ENCODE data around the gene PUM2.
"Not testable (repeated sequence)": the region's sequence is repeated elsewhere in the genome, so short reads cannot be mapped to it uniquely, and the experiment has no call there.

Gene PUM2

DNA sequence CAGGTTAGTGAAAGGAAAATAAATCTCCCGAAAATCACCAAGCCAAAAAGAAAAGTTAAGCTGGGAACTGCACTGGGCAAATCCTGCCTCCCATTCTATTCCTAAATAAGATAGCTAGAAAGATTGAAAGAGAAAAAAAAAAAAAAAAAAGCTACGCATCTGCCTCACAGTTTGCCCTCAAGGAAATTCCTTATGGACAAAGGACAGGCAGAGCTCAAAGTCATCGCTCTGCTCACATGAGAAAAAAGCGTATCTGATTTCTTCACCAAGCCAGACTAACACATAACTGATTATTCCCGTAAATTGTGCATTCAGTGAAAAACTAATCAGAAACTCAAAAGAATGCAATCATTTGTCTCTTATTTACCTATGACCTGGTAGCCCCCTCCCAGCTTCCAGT is 50.0 kb downstream of the PUM2 start:
- in situ Hi-C loops (cut with MboI; ENCODE audit: low sequenced_read_pairs): no loop called here

DNA sequence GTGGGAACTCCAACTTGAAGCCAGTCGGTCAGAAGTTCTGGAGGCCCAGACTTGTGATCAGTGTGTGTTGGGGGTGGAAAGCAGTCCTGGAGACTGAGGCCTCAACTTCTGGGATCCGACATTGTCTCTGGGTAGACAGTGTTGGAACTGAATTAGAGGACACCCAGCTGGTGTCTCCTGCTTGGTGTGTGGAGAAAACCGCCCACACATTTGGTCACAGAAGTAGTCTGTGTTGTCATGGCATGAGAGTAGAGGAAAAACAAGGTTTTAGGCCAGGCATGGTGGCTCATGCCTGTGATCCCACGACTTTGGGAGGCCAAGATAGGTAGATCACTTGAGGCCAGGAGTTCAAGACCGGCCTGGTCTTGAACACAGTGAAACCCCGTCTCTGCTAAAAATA is 51.5 kb downstream of the PUM2 start:
- in situ Hi-C loops (cut with MboI; ENCODE audit: low sequenced_read_pairs): no loop called here

DNA sequence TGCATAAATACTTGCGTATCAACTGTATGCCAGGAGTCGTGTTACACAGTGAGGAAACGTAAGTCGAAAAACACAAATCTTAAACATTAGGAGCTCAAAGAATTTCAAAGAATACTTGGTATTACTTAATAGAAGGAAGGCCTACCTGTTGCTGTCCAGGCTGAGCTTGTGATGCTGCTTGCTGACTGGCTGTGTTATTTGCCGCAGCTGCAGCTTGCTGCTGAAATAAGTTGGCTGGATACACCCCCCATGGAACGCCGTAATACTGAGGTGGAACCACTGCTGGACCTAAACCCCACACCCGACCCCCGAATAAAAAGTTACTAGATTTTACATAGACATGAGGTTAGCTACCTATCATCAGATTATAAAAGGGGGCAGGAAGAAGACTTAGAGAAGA is 56.4 kb downstream of the PUM2 start:
- in situ Hi-C loops (cut with MboI; ENCODE audit: low sequenced_read_pairs): no loop called here

DNA sequence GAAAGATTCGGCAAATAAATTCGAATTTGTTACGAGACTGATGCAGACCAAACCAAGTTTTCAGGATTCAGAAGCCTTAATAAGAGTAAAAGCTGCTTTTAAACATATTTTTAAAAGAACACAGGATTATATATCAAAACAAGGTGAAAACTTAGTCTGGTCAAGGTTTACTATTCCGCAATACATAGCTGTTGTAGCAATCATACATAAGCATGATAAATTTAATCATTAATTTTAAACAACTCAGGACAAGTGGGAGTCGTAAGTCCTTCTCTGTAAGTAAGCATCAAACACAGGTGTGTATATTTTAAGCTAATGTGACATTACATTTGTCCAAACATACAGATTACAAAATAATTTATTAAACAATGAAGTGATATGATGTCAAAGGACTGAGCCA is 57.7 kb downstream of the PUM2 start:
- in situ Hi-C loops (cut with MboI; ENCODE audit: low sequenced_read_pairs): no loop called here

DNA sequence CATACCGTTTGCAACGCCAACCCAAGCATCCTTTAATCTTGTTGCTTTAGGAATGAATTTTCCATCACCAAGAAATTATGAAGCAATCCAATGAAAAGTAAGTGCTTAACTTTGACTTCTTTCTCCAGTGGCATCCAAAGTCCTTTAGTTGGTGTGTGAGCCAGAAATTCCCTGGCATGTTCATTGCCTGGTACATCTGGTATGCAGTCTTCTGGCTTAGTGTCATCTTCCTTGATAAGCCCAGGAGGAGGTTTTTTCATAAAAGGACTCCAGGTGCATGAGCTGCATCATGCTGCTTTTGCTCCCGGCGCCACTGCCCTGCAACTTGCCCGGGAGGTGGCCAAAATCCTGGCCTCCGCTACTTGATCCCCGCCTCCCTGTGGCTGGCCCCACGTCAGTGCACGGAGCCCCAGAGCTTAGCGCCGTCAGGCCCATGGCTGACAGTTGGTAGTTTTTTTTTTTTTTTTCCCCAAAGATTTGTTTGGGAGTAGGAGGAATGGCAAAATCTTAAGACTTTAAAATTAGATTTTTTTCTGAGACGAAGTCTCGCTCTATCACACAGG is 58.7 kb downstream of the PUM2 start:
- in situ Hi-C loops (cut with MboI; ENCODE audit: low sequenced_read_pairs): no loop called here

DNA sequence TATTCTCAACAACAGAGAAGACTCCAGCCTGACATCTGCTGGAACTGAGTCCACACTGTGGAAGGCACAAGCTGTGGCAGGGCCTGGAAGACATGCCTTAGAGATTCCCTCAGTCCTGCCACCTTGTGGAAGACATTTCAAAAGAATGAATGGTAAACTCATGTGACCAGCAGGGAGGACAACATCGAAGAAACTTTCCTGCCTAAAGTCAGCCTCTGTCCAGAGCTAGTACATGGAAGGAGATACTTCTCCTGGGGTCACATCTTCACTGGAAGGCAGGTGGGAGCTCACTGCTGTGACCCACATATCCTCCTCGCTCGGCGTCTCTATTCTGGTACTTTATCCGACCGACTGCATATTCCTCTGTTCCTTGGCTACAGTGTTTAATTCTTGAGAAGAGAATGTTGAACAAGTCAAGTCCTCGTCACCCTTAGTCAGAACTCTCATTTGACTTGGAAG is 59.5 kb downstream of the PUM2 start:
- in situ Hi-C loops (cut with MboI; ENCODE audit: low sequenced_read_pairs): no loop called here

DNA sequence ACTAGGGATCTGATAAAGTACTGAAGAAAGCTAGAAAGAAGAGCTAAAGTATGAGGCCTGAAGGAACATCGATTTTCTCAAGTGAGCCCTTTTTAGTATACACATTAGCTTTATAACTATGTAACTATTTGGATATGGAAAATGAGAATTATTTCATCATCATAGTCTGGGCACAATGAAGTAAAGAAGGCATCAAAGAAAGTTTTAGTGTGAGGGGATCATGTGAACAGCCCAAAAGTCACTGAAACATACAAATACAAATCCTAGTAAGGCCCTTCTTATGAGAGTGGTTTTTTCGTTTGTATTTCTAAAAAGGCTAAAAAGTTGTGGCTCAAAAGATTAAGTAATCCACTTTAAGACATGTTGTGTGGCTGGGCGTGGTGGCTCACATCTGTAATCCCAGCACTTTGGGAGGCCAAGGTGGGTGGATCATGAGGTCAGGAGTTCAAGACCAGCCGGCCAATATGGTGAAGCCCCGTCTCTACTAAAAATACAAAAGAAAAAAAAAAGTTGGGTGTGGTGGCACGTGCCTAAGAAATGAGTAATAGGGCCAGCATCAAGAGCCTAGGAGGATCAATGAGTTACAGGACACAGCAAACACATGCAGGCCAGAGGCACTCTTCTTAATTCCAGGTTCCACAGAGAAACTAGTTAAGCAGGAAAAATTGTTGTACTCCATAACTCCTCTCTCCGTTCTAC is 61.9 kb downstream of the PUM2 start:
- in situ Hi-C loops (cut with MboI; ENCODE audit: low sequenced_read_pairs): no loop called here

DNA sequence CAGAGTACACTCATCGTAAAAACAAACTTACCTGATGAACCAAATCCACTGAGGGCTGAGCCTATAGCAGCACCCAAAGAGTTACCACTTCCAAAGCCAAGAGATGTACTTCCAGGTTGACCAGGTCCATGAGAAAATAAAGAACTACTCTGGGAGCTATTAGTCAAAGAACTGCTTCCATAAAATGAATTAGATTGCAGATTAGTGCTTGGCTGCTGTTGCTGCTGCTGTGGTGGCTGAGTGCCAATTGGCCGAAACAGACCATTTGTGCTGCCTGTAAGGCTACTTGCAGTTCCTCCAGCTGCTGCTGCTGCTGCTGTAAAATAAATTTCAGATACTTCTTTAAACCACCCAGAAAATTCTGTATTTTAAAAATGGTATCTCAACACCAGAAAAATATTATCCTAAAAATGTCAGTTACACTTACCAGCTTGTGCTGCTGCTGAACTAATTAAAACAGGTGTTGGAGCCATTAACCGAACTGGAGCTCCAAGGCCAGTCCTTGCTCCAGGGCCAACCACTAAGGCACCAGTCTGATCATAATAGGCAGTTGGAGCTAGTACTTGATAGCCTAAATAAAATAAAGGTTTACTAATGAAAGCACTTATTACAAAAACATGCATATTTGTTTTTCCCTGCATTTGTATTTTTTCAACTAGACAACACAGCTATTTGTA is 67.6 kb downstream of the PUM2 start:
- in situ Hi-C loops (cut with MboI; ENCODE audit: low sequenced_read_pairs): no loop called here

DNA sequence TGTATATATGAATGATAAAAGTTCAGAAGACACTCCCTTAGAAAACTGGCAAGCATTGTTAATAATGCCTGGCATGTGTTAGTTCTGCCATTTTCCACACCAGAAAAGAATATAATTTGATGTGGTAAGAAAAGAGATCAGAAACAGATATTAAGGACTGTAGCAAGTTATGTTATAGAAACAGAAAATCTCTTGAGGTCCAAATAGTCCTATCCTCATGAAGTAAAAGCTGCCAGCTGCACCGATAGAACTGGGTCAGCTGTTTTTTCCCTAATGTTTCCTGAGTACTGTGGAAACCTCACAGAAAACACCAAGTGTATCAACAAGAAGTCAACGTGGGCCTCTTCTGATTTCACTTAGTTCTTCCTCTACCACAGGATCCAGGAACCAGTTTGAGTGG is 68.8 kb downstream of the PUM2 start:
- in situ Hi-C loops (cut with MboI; ENCODE audit: low sequenced_read_pairs): no loop called here

DNA sequence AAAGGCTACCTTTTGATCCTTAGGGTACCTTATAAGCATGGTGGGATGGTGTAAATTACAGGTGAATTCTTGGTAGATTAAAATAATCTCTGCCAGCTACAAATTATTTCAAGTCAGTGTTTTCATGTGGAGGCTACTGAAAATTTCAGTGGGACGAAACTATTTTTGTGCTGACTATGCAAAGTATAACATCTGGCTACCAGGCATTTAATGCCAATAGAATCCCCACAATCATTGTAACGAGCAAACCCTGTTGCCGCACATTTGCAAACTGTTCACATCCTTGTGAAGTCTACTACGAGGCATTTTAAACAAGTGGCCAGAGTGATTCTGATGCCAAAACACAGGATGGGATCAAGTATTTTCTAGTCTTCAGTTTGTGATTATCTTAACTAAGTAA is 77.6 kb downstream of the PUM2 start:
- in situ Hi-C loops (cut with MboI; ENCODE audit: low sequenced_read_pairs): no loop called here

DNA sequence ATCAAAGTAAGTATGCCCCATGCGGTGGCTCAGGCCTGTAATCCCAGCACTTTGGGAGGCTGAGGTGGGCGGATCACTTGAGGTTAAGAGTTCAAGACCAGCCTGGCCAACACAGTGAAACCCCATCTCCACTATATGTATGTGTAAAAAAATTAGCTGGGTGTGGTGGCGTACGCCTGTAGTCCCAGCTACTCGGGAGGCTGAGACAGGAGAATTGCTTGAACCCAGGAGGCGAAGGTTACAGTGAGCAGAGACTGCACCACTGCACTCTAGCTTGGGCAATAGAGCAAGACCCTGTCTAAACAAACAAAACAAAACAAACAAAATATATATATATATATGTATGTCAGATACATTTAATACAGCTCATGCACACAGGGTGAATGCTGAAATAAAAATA is 82.3 kb downstream of the PUM2 start:
- in situ Hi-C loops (cut with MboI; ENCODE audit: low sequenced_read_pairs): not testable (repeated sequence)

DNA sequence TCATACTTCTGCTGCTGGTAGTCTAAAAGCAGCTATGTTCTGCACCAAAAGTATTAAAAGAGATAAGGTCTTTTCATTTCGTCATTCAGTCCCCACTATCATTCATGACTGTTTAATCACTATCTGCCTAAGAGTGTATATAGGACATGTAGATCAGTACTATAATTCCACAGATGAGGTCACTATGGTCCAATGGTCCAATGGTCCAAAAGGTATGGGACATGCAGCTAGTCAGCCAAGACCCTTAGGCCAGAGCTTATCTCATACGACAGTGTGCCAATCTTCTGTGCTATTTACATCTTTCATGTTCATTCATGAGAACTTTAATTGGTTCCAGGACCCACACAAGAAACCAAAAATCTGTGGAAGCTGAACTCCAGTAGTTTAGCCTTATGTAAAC is 83.1 kb downstream of the PUM2 start:
- in situ Hi-C loops (cut with MboI; ENCODE audit: low sequenced_read_pairs): no loop called here

DNA sequence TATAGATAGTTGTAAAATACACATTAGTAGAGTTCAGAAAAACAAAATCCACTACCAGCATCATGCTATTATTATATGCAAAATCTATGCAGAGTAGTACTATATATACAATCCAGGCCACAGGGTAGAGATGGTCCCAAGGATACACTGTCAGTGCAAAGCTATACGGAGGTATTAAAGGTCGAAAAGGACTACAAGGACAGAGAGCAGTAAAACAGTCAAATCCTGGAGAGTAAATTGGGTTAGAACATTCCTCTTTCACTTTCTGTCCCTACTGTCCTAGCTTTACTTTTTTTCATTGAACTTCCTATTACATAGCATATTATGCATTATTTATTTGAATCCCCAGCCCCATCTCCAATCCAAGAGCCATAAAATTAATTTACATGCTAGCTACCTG is 86.0 kb downstream of the PUM2 start:
- in situ Hi-C loops (cut with MboI; ENCODE audit: low sequenced_read_pairs): no loop called here

DNA sequence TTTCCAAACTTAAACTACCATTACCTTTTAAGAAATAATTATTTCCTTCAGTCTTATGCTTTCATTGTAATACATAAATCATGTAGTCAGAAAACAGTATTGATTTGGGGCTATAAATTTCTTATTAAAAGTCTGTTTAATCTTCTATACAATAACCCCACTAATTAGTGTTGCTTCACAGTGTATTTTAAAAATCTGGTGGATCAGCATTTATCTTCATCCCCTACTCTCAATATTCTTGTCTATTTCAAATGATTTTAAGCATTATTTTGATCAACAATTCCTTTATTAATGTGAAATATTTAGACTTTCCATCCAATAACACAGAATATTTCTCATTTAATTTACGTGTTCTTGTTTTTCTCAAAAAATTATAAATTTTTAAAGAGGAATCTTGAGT is 93.2 kb downstream of the PUM2 start:
- in situ Hi-C loops (cut with MboI; ENCODE audit: low sequenced_read_pairs): no loop called here

DNA sequence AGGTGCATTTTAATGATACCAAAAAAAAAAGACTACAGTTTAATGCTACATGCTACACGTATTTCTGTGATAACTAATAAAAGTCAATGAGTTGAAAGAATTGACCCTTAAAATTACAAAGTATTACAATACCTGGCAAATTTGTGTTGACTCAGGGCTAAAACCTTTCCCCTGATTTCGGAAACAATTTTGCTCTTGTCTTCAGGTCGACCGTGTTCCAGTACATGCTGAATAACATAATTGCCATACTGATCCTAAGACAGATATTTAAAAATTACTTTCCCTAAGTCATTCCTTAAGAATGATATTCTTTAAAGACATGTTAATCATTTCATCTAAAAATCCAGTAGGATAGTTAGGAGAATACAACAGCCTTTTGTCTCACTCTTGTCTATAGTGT is 95.9 kb downstream of the PUM2 start:
- in situ Hi-C loops (cut with MboI; ENCODE audit: low sequenced_read_pairs): no loop called here

DNA sequence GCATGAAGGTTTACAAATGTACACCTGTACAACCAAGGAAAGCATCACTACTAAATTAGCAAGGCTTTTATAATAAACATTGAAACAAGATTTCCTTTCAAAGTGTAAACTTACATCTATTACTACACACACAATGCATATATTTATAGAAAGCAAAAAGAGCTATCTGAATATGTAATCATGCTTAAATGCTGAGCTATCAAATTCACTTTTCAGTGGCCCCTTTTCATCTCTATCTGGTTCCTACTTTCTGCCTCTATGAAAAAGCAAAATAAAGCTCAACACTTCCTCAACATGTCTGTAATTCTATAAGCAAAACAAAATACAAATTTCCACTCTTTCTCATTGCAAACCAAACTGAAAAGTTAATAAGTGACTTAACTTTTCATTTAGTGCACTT is 100.2 kb downstream of the PUM2 start:
- in situ Hi-C loops (cut with MboI; ENCODE audit: low sequenced_read_pairs): no loop called here

DNA sequence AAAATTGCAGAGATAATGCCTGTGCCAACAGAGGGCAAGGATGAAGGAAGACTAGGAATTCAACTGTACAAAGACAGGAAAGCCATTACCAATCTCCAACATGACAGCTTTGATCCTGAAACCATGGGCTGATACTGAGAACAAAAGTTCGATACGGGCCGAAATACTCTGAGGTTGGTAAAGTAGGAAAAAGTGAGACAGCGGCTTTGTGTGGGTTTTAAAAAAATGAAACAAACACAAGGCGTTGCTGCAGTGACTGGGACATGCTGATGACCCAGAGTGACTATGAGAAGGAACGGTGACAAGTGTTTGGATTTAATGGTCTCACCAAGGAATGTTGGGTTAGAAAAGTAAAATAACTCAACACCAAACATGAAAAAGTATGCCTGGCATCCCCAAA is 101.5 kb downstream of the PUM2 start:
- in situ Hi-C loops (cut with MboI; ENCODE audit: low sequenced_read_pairs): no loop called here

DNA sequence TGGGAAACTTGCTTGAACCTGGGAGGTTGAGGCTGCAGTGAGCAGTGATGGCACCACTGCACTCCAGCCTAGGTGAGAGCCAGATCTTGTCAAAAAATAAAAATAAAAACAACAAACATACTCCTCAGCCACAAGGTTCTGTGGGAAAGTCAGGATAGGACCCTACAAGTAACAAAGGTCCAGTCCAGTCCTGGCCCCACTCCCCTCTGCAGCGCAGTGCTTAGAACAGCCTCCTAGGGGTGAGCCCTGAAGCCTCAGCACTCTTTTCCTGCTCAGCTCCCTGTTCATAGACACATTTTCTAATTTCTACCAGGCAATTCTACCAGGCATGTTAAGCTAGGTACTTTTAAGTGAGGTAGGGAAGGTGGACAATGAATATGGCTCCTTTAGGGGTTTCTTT is 103.6 kb downstream of the PUM2 start:
- in situ Hi-C loops (cut with MboI; ENCODE audit: low sequenced_read_pairs): no loop called here

DNA sequence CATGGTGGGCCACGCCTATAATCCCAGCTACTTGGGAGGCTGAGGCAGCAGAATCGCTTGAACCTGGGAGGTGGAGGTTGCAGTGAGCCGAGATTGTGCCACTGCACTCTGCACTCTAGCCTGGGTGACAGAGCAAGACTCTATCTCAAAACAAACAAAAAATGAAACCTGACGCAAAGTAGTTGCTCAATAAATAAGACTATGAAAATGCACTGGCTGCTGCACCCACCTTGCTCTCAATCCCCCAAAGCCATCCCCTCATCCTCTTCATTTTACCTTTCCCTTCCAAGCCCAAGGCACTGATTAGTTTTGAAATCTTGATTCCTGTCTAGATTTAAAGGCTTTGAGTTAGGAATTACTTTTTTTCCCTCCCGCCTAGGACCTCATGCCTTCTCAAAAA is 107.0 kb downstream of the PUM2 start:
- in situ Hi-C loops (cut with MboI; ENCODE audit: low sequenced_read_pairs): not testable (repeated sequence)

DNA sequence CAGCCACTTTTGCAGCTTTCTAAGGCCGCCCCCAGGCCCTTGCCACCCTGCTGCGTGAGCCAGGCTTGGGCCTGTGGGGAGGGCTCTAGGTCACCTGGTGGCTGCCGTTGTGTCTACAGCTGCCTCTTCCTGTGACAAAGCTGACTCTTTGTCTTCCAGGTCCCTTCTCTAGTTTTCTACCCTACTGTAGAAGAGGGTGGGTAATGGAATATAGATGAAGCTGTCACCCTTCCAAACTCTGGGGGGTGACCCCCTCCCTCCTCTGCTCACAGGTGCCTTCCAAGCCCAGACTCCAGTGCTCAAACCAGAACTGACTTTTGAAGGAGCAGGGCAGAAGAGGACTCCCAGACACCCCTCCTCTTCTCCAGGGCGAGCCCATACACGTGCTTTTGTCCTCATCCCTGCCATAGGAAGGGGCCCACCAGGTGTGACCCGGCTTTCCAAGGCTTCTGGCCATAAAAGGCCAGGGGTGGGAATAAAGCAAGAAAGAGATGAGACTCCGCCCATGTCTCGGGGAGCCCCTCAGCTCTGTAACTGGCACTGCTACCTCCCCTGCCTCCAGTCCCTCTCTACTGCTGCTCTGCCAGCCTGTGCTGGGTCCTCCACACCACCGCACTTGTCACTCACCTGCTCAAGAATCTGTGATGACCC is 107.8 kb downstream of the PUM2 start:
- in situ Hi-C loops (cut with MboI; ENCODE audit: low sequenced_read_pairs): no loop called here

DNA sequence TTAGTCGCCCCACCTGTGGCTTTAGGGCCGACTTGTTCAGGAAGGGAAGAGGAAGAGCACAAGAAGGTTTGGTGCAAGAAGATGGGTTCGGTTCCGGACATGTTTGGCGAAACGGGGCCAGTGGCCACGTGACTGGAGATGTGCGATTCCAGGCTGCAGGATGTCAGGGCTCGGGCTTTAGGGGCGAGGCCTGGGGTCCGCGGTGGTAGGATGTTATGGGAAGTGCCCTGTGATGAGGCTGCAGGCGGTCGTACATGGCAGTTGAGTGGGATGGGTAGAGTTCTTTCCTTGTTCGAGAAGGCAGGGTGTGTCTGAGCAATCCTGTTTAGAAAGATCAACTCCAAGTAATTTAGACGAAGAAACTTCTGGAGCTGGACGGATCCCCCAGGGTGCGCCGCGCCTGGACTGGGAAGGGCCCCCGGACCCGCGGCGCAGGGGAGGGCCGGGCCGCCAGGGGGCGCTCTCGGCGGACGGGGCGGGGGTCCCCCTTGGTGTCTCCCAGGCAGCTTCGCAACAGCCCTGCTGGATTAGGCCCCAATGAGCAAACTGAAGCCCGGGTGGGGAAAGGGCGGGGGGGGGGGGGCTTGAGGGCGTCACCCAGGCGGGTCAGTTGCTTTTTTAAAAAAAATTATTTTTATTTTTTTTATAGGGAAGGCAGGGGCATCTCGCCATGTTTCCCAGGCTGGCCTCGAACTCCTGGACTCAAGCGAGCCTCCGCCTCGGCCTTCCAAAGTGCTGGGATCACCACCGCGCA is 108.5 kb downstream of the PUM2 start:
- in situ Hi-C loops (cut with MboI; ENCODE audit: low sequenced_read_pairs): no loop called here

Measured in hTERT RPE-1 (cell line).